Head of caudate nucleus (tissue), 42 donors: ENCODE measurements around the gene FBRS.

ENCODE experiments used
- DNase-seq, 42 donors: peaks; one replicate each; pipeline versions ENCODE4 v3.0.0 to v3.0.0-alpha.2; 2020 to 2021; ENCODE audit warnings: mixed read lengths in 7 of 42
- intact Hi-C: fragments of 100-400 bp; cut with DNase I; formaldehyde crosslinking; loops from one replicate; pipeline ENCODE4 v1.15.0; 2022

Gene FBRS

DNA sequence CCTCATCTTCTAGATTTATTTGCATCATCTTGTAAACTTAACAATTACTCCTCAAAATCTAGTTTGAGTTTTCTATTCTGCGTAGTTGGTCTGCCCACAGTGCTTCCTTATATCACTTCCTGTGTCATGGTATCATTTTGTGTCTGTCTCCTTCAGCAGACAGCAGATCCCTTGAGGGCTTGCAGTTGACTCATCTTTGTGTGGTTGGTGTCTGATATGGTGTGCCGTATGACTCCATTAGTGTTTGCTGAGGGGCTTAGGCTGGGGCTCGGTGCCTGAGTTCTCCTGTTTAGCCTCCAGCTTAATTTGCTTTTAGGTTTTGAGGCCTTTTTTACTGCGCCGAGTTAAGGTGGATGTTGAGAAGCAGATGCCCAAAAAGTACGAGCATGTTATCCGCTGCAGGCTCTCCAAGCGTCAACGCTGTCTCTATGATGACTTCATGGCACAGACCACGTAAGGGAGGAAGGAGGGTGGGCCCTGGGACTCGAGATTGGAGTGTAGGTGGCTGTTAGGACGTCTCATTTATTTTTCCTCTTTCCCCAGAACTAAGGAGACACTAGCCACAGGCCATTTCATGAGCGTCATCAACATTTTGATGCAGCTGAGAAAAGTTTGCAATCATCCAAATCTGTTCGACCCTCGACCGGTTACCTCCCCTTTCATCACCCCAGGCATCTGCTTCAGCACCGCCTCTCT is 57.7 kb downstream of the FBRS start:
- intact Hi-C loops: no loop called here
- DNase-seq: peak in 1 of 42 donors; percentile 15

DNA sequence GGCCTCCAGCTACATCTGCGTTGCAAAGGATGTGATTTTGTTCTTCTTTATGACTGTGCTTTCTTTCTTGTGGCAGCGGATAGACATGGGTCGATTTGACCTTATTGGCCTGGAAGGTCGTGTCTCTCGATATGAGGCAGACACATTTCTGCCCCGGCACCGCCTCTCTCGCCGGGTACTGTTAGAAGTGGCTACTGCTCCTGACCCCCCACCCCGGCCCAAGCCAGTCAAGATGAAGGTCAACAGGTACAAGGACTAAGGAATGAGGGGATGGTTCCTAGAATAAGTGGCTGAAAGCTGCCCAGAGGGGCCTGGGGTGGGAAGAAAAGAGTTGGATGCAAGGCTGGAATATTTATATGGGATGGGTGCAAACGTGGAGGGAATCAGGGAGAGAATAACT is 61.9 kb downstream of the FBRS start:
- peak in 1 of 42 donors; percentile 7 for DNase-seq
- intact Hi-C loops: no loop called here
